DND-41 (cell line): Measurements from ENCODE around the gene PTPRG.

ENCODE experiments used
- CTCF ChIP-seq: IDR thresholded peaks from 2 replicates; pipeline ENCODE4 v1.5.1; 2012; ENCODE audit warnings: borderline replicate concordance, low read length, moderate library complexity, mild to moderate bottlenecking; ENCODE audit not compliant: poor library complexity, severe bottlenecking; ENCODE audit errors: extremely low read depth
- EZH2 ChIP-seq: IDR thresholded peaks from 3 replicates; pipeline ENCODE4 v1.6.1; 2012; ENCODE audit warnings: borderline replicate concordance, low read depth, mild to moderate bottlenecking, moderate library complexity, low read length, inconsistent platforms; ENCODE audit not compliant: severe bottlenecking

- TF ChIP-seq CTCF (no peak), EZH2 (no peak)
Measured at GRCh38 chr3:62041681-62042080, 480.3 kb downstream of the PTPRG start.
